Effector memory CD4-positive, alpha-beta T cell (primary cell): Measurements from ENCODE around the gene CBY2.

ENCODE experiments used
- DNase-seq, 3 donors: peaks; one replicate each; pipeline ENCODE4 v3.0.0-alpha.2; 2020
- H3K27ac ChIP-seq: 2 replicates; pipeline ENCODE4 v1.7.0; 2013; ENCODE audit warnings: mild to moderate bottlenecking, low read length, moderate library complexity; ENCODE audit not compliant: insufficient read depth, poor library complexity, severe bottlenecking
- H3K27me3 ChIP-seq: replicated peaks from 2 replicates; pipeline ENCODE4 v1.7.0; 2013; ENCODE audit warnings: mild to moderate bottlenecking, low read length; ENCODE audit not compliant: insufficient read depth, control insufficient read depth, poor library complexity, severe bottlenecking
- H3K36me3 ChIP-seq: 2 replicates; pipeline ENCODE4 v1.7.0; 2013; ENCODE audit warnings: mild to moderate bottlenecking, low read length, moderate library complexity; ENCODE audit not compliant: control insufficient read depth, insufficient read depth
- H3K4me1 ChIP-seq: 2 replicates; pipeline ENCODE4 v1.7.0; 2013; ENCODE audit warnings: low read length, mild to moderate bottlenecking; ENCODE audit not compliant: control insufficient read depth, insufficient read depth, poor library complexity, severe bottlenecking
- H3K4me3 ChIP-seq: 2 replicates; pipeline ENCODE4 v1.7.0; 2013; ENCODE audit warnings: low read length, low read depth, mild to moderate bottlenecking; ENCODE audit not compliant: insufficient read depth, poor library complexity, severe bottlenecking
- H3K9me3 ChIP-seq: 2 replicates; pipeline ENCODE4 v1.7.0; 2013; ENCODE audit warnings: mild to moderate bottlenecking, low read length, moderate library complexity; ENCODE audit not compliant: control insufficient read depth

Gene CBY2

DNA sequence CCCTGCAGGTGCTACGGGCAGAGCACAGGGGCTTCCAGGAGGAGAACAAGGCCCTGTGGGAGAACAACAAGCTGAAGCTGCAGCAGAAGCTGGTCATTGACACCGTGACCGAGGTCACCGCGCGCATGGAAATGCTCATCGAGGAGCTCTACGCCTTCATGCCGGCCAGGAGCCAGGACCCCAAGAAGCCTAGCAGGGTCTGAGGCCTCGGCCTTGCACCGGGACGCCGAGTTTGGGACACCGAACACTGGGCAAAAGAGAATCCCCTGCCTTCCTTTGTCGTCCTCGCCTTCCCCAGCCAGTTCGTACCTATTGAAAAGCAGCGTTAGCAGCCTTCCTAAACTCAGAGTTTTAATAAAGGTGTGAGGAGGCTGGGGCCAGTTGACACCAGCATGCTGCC is 12.1 kb downstream of the CBY2 start:
- DNase-seq, result no peak
- Histone ChIP-seq H3K9me3 (no peaks in the 10 kb centered on the region), H3K4me3 (no peak overlapping the region)

DNA sequence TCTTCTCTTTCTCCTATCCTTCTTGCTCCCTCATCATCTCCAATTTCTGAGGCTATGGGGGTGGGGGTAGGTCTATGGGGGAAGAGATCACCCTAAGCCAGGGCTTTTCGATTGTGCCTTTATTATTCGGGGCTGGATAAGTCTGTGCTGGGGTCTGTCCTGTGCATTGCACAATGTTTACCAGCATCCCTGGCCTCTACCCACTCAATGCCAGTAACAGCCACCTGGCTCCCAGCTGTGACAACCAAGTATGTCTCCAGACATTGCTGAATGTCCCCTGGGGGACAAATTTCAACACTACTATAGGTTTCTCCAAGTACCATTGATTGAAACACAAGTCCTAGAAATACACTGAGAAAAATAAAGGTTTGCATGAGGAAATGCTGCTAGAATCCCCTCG is 13.2 kb downstream of the CBY2 start:
- no peak for DNase-seq
- Histone ChIP-seq H3K27ac (no peak overlapping the region), H3K4me3 (no peak overlapping the region), H3K4me1 (no peaks in the 10 kb centered on the region), H3K36me3 (no peaks in the 10 kb centered on the region), H3K27me3 (no peaks in the 10 kb centered on the region), H3K9me3 (no peaks in the 10 kb centered on the region)

More for the DNA sequence above, 12.1 kb downstream of the CBY2 start:
- H3K27ac ChIP-seq, result no peak overlapping the region
- no peaks in the 10 kb centered on the region for H3K36me3 ChIP-seq
- H3K4me1 ChIP-seq, result no peaks in the 10 kb centered on the region
- no peaks in the 10 kb centered on the region for H3K27me3 ChIP-seq

- no peak overlapping the region for H3K27ac ChIP-seq
- no peaks in the 10 kb centered on the region for H3K9me3 ChIP-seq
- no peaks in the 10 kb centered on the region for H3K4me1 ChIP-seq
- no peak for DNase-seq
- no peaks in the 10 kb centered on the region for H3K27me3 ChIP-seq
- H3K36me3 ChIP-seq, result no peaks in the 10 kb centered on the region
- no peak overlapping the region for H3K4me3 ChIP-seq
Measured at GRCh38 chr13:45717349-45717748, 15.2 kb downstream of the CBY2 start.

GRCh38 chr13:45718063-45718462 is 15.9 kb downstream of the CBY2 start:
- Histone ChIP-seq H3K36me3 (no peaks in the 10 kb centered on the region), H3K27ac (no peak overlapping the region), H3K4me1 (no peaks in the 10 kb centered on the region), H3K27me3 (no peaks in the 10 kb centered on the region), H3K4me3 (no peak overlapping the region), H3K9me3 (no peaks in the 10 kb centered on the region)
- no peak for DNase-seq

- Histone ChIP-seq H3K4me3 (no peak overlapping the region), H3K36me3 (no peaks in the 10 kb centered on the region), H3K4me1 (no peaks in the 10 kb centered on the region), H3K9me3 (no peaks in the 10 kb centered on the region), H3K27me3 (no peaks in the 10 kb centered on the region), H3K27ac (no peak overlapping the region)
- DNase-seq, result no peak
Measured at GRCh38 chr13:45718992-45719391, 16.9 kb downstream of the CBY2 start.

DNA sequence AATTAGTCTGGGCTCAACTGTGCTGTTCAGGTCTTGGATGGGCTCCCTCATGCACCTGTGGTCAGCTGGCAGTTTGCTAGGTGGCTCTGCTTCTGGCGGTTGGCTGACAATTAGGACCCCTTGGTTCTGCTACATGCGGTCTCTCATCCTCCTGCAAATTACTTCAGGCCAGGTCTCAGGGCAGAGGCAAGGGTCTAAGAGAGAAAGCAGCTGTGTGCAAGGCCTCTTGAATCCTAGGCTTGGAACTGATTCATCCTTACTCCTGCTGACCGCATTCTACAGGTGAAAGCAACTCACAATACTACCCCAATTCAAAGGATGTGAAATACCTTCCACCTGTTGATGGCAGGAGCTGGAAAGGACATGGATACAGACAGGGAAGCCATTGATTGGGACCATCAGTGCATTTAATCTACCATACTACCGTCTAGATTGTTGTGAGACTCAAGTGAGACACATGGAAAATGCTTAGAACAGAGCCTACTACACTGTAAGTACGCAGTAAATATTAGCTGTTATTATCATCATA is 19.1 kb downstream of the CBY2 start:
- Histone ChIP-seq H3K4me1 (no peaks in the 10 kb centered on the region), H3K27me3 (no peaks in the 10 kb centered on the region), H3K36me3 (no peaks in the 10 kb centered on the region), H3K27ac (no peak overlapping the region), H3K4me3 (no peak overlapping the region), H3K9me3 (no peaks in the 10 kb centered on the region)
- DNase-seq, result no peak

GRCh38 chr13:45723798-45724197 is 21.7 kb downstream of the CBY2 start:
- DNase-seq, result no peak
- Histone ChIP-seq H3K9me3 (no peaks in the 10 kb centered on the region), H3K4me1 (no peaks in the 10 kb centered on the region), H3K27ac (no peak overlapping the region), H3K4me3 (no peak overlapping the region), H3K27me3 (no peaks in the 10 kb centered on the region), H3K36me3 (no peaks in the 10 kb centered on the region)

- Histone ChIP-seq H3K4me3 (no peak overlapping the region), H3K27me3 (no peaks in the 10 kb centered on the region), H3K4me1 (no peaks in the 10 kb centered on the region), H3K9me3 (no peaks in the 10 kb centered on the region), H3K36me3 (no peaks in the 10 kb centered on the region), H3K27ac (no peak overlapping the region)
- no peak for DNase-seq
Measured at GRCh38 chr13:45728759-45729158, 26.6 kb downstream of the CBY2 start.

GRCh38 chr13:45731455-45731854 is 29.3 kb downstream of the CBY2 start:
- Histone ChIP-seq H3K4me3 (no peak overlapping the region), H3K9me3 (no peaks in the 10 kb centered on the region), H3K36me3 (no peaks in the 10 kb centered on the region), H3K27ac (no peak overlapping the region), H3K27me3 (no peaks in the 10 kb centered on the region), H3K4me1 (no peaks in the 10 kb centered on the region)
- DNase-seq, result no peak

- no peak overlapping the region for H3K4me3 ChIP-seq
- no peaks in the 10 kb centered on the region for H3K36me3 ChIP-seq
- no peak overlapping the region for H3K27ac ChIP-seq
- DNase-seq, result no peak
- H3K27me3 ChIP-seq, result no peaks in the 10 kb centered on the region
- H3K9me3 ChIP-seq, result no peaks in the 10 kb centered on the region
- H3K4me1 ChIP-seq, result no peaks in the 10 kb centered on the region
Measured at GRCh38 chr13:45732916-45733315, 30.8 kb downstream of the CBY2 start.

GRCh38 chr13:45733361-45733760 is 31.2 kb downstream of the CBY2 start:
- Histone ChIP-seq H3K27me3 (no peaks in the 10 kb centered on the region), H3K4me1 (no peaks in the 10 kb centered on the region), H3K27ac (no peak overlapping the region), H3K4me3 (no peak overlapping the region), H3K9me3 (no peaks in the 10 kb centered on the region), H3K36me3 (no peaks in the 10 kb centered on the region)
- DNase-seq, result no peak
